Measurements from ENCODE around the gene FAT4. TPM values are rescaled to one million over a fixed set of nuclear protein-coding genes. Genes with fewer than 3 reads are reported as not detected.

The FAT4 gene
- total RNA-seq, 2 donors from 2014 or later: 0.22 to 2.1 TPM

DNA sequence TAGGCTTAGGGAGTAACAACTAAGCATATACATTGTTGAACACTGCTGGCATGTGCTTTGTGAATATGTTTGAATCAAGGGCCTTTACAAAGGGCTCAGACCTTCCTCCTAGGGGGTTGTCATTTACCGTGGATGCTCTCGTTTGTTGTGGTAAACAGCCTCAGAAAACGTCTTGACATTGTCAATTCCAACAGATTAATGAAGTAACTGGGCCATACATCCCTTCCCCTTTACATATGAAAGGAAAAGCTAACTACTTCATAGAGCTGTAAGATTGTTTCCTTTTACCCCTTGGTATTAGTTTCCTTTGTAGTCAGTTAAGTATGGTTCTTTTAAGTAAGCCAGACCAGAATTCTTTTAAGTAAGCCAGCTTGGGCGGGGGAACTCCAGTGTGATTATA lies 42.9 kb downstream of the FAT4 start:
- Histone ChIP-seq H3K4me3 (ENCODE audit: low read length) (no peak overlapping the region), H3K36me3 (ENCODE audit: control insufficient read depth, insufficient read depth, low read length) (no peaks in the 10 kb centered on the region)
- H3K4me3 Mint-ChIP-seq: no peak overlapping the region

DNA sequence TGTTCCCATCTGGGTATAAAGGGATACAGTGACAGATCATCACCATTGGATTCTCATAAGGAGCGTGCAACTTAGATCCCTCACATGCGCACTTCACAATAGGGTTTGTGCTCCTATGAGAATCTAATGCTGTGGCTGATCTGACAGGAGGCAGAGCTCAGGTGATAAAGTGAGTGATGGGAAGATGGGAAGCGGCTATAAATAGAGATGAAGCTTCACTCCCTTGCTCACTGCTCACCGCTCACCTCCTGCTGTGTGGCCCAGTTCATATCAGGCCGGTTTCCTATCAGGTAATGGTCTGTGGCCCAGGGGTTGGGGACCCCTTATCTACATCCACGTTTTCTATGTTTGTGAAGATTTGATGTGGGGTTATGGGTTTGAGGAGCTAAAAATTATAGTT lies 43.7 kb downstream of the FAT4 start:
- no peak overlapping the region for H3K9ac ChIP-seq (ENCODE audit: extremely low read depth, low read length, poor library complexity, severe bottlenecking)
- no peaks in the 10 kb centered on the region for H3K9me3 ChIP-seq (ENCODE audit: control insufficient read depth, low read length)
- no peaks in the 10 kb centered on the region for H3K9me3 Mint-ChIP-seq
- no peaks in the 10 kb centered on the region for H3K27me3 Mint-ChIP-seq (ENCODE audit: insufficient read depth)
- WGBS, 2 experiments (ENCODE audit: insufficient coverage in 1 of 2, insufficient read length in 1 of 2): 66% methylated on average over 6 of the region's 6 CpGs; no CpG with 5 or more reads in 1 of the 2 experiments
- H3K36me3 Mint-ChIP-seq (ENCODE audit: low read depth): no peaks in the 10 kb centered on the region
- peaks cover 21% of the 10 kb centered on the region for H3K4me1 Mint-ChIP-seq
- TF ChIP-seq, protein P1, sequence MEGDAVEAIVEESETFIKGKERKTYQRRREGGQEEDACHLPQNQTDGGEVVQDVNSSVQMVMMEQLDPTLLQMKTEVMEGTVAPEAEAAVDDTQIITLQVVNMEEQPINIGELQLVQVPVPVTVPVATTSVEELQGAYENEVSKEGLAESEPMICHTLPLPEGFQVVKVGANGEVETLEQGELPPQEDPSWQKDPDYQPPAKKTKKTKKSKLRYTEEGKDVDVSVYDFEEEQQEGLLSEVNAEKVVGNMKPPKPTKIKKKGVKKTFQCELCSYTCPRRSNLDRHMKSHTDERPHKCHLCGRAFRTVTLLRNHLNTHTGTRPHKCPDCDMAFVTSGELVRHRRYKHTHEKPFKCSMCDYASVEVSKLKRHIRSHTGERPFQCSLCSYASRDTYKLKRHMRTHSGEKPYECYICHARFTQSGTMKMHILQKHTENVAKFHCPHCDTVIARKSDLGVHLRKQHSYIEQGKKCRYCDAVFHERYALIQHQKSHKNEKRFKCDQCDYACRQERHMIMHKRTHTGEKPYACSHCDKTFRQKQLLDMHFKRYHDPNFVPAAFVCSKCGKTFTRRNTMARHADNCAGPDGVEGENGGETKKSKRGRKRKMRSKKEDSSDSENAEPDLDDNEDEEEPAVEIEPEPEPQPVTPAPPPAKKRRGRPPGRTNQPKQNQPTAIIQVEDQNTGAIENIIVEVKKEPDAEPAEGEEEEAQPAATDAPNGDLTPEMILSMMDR (conservative IDR thresholded peaks at IDR 0.05): no peak
- no peak overlapping the region for H3K27ac Mint-ChIP-seq
- DNase-seq: peak; percentile 69
- peaks cover 4% of the 10 kb centered on the region for H3K4me1 ChIP-seq (ENCODE audit: control insufficient read depth, insufficient read depth, low read length)
- H3K36me3 ChIP-seq (ENCODE audit: control insufficient read depth, insufficient read depth, low read length): no peaks in the 10 kb centered on the region
- H3K27ac ChIP-seq (ENCODE audit: low read depth, low read length): no peak overlapping the region
- H3K4me3 ChIP-seq (ENCODE audit: low read length): no peak overlapping the region
- H3K27me3 ChIP-seq (ENCODE audit: control insufficient read depth, insufficient read depth, low read length, poor library complexity, severe bottlenecking): no peaks in the 10 kb centered on the region
- H3K4me3 Mint-ChIP-seq: no peak overlapping the region

More for the DNA sequence above, 42.9 kb downstream of the FAT4 start:
- peak overlapping the region; percentile 79 for H3K27ac ChIP-seq (ENCODE audit: low read depth, low read length)
- H3K36me3 Mint-ChIP-seq (ENCODE audit: low read depth): no peaks in the 10 kb centered on the region
- H3K27me3 Mint-ChIP-seq (ENCODE audit: insufficient read depth): no peaks in the 10 kb centered on the region
- TF ChIP-seq, protein P1 (conservative IDR thresholded peaks at IDR 0.05): no peak
- no peaks in the 10 kb centered on the region for H3K9me3 ChIP-seq (ENCODE audit: control insufficient read depth, low read length)
- WGBS, 2 experiments (ENCODE audit: insufficient coverage in 1 of 2, insufficient read length in 1 of 2): 22 to 43% methylated on average over 4 of the region's 4 CpGs
- H3K9ac ChIP-seq (ENCODE audit: extremely low read depth, low read length, poor library complexity, severe bottlenecking): no peak overlapping the region
- peak; percentile 72 for DNase-seq
- peaks cover 21% of the 10 kb centered on the region for H3K4me1 Mint-ChIP-seq
- no peaks in the 10 kb centered on the region for H3K9me3 Mint-ChIP-seq
- no peaks in the 10 kb centered on the region for H3K27me3 ChIP-seq (ENCODE audit: control insufficient read depth, insufficient read depth, low read length, poor library complexity, severe bottlenecking)
- no peak overlapping the region for H3K27ac Mint-ChIP-seq
- peaks cover 4% of the 10 kb centered on the region for H3K4me1 ChIP-seq (ENCODE audit: control insufficient read depth, insufficient read depth, low read length)

DNA sequence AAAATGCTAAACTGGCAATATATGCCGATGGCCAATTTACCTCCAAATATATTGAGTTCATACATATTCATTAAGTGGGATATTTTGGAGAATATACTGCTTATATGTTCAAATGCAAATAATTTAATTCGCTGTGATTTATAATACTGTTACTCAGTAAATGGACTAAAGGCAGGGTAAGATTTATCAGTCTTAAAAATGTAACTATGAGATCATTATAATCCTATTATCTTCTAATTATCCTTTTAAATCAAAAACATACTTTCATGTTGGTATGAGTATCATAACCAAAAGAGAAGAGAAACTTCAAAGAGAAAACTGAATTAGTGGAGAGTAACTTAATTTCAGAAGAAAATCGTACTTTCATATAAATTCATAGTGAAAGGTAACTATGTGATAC lies 44.6 kb downstream of the FAT4 start:
- Histone ChIP-seq H3K4me1 (ENCODE audit: control insufficient read depth, insufficient read depth, low read length) (peaks cover 4% of the 10 kb centered on the region), H3K9me3 (ENCODE audit: control insufficient read depth, low read length) (no peaks in the 10 kb centered on the region), H3K27ac (ENCODE audit: low read depth, low read length) (no peak overlapping the region), H3K36me3 (ENCODE audit: control insufficient read depth, insufficient read depth, low read length) (no peaks in the 10 kb centered on the region), H3K4me3 (ENCODE audit: low read length) (no peak overlapping the region), H3K27me3 (ENCODE audit: control insufficient read depth, insufficient read depth, low read length, poor library complexity, severe bottlenecking) (no peaks in the 10 kb centered on the region), H3K9ac (ENCODE audit: extremely low read depth, low read length, poor library complexity, severe bottlenecking) (no peak overlapping the region)
- Mint-ChIP-seq H3K36me3 (ENCODE audit: low read depth) (no peaks in the 10 kb centered on the region), H3K4me1 (peaks cover 21% of the 10 kb centered on the region), H3K27me3 (ENCODE audit: insufficient read depth) (no peaks in the 10 kb centered on the region), H3K9me3 (no peaks in the 10 kb centered on the region), H3K4me3 (no peak overlapping the region), H3K27ac (no peak overlapping the region)
- 100% methylated on average over 1 of the region's 3 CpGs; no CpG with 5 or more reads in 1 of the 2 experiments for WGBS, 2 experiments (ENCODE audit: insufficient coverage in 1 of 2, insufficient read length in 1 of 2)
- TF ChIP-seq, protein P1 (conservative IDR thresholded peaks at IDR 0.05): no peak
- no peak for DNase-seq
